Body of pancreas (tissue), 4 donors: ENCODE measurements around the gene TMCC3. TPM values are rescaled to one million over a fixed set of nuclear protein-coding genes. Genes with fewer than 3 reads are reported as not detected.
"Not testable (repeated sequence)": the region's sequence is repeated elsewhere in the genome, so short reads cannot be mapped to it uniquely, and the experiment has no call there.

Experiments
- ATAC-seq: fragments of 150-250 bp; one replicate; pipeline ENCODE4 v1.9.1; 2016
- DNase-seq, 4 donors: peaks; one replicate each; pipeline ENCODE4 v3.0.0-alpha.2; 2019
- H3K27ac ChIP-seq, 4 donors: fragments of 200-600 bp; sonication (generic); 1 replicate in 3 of 4; 2 replicates in 1 of 4; pipeline versions ENCODE4 v1.5.1 to v1.6.1; 2016 to 2019; ENCODE audit warnings: mild to moderate bottlenecking in 1 of 4, mixed read lengths in 1 of 4, moderate library complexity in 1 of 4
- H3K27me3 ChIP-seq, 2 donors: fragments of 200-600 bp; sonication (generic); one replicate each; pipeline ENCODE4 v1.6.0; 2016; ENCODE audit warnings: mild to moderate bottlenecking in 1 of 2
- H3K36me3 ChIP-seq, 2 donors: fragments of 200-600 bp; sonication (generic); replicated peaks in 1 of 2; 2 replicates each; pipeline ENCODE4 v1.5.1; 2016; ENCODE audit warnings: low read depth in 2 of 2; ENCODE audit not compliant: insufficient read depth in 1 of 2
- H3K4me1 ChIP-seq: fragments of 200-600 bp; sonication (generic); one replicate; pipeline ENCODE4 v1.6.0; 2016
- H3K4me3 ChIP-seq, 2 donors: fragments of 200-600 bp; sonication (generic); 1 replicate in 1 of 2; 2 replicates in 1 of 2; pipeline ENCODE4 v1.5.1; 2016 to 2019
- H3K9me3 ChIP-seq, 3 donors: fragments of 200-600 bp; sonication (generic); 1 replicate in 2 of 3; 2 replicates in 1 of 3; pipeline ENCODE4 v1.5.1; 2016
- CTCF ChIP-seq, 7 experiments: fragments of 450-650 bp in 4 of 7; fragments of 200-600 bp in 3 of 7; sonication (generic) in 3 of 7; IDR thresholded peaks; one replicate each; pipeline ENCODE4 v1.5.1; 2016 to 2019; ENCODE audit warnings: antibody characterized with exemption in 7 of 7
- POLR2A ChIP-seq, 3 donors: fragments of 450-650 bp; IDR thresholded peaks; one replicate each; pipeline ENCODE4 v1.6.1; 2016; ENCODE audit warnings: antibody characterized with exemption in 3 of 3, mild to moderate bottlenecking in 2 of 3
- WGBS, 2 donors: methylation state at CpG; one replicate each; pipeline ENCODE4 v1.1.5; 2017; 5-methylcytosine and 5-hydroxymethylcytosine counted together
- intact Hi-C: fragments of 100-400 bp; cut with DNase I; formaldehyde crosslinking; loops from one replicate; pipeline ENCODE4 v1.15.1; 2023
- total RNA-seq, 2 donors: library from RNA; depleted of rRNA; stranded (reverse); fragments of >200 nt; gene quantifications; one replicate each; pipeline ENCODE4 v1.1.0, GENCODE V29; 2016

Gene TMCC3
- total RNA-seq, 2 donors from 2014 or later: 1.3 to 3.6 TPM

- H3K9me3 ChIP-seq: no peaks in the 10 kb centered on the region
- TF ChIP-seq CTCF (IDR thresholded peaks at IDR 0.05) (no peak), POLR2A (IDR thresholded peaks at IDR 0.05) (no peak)
- DNase-seq: no peak
- H3K4me1 ChIP-seq: peaks cover 4% of the 10 kb centered on the region
- ATAC-seq: no peak
- H3K4me3 ChIP-seq: no peak overlapping the region
- H3K27ac ChIP-seq: no peak overlapping the region
- WGBS, 2 donors: 66 to 82% methylated on average over 5 of the region's 5 CpGs
- no peaks in the 10 kb centered on the region for H3K36me3 ChIP-seq
- no peaks in the 10 kb centered on the region for H3K27me3 ChIP-seq
- intact Hi-C loops: loop anchor here (10.0 kb wide), 1 partner anchor 214 kb away; no protein-coding TSS in a partner anchor
Measured at GRCh38 chr12:94550964-94551363, 99.4 kb downstream of the TMCC3 start.

DNA sequence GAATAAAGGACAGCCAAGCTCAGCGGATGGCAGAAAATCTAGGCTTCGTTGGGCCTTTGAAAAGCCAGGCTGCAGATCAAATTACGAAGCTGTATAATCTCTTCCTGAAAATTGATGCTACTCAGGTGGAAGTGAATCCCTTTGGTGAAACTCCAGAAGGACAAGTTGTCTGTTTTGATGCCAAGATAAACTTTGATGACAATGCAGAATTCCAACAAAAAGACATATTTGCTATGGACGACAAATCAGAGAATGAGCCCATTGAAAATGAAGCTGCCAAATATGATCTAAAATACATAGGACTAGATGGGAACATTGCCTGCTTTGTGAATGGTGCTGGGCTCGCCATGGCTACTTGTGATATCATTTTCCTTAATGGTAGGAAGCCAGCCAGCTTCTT, 101.5 kb downstream of the TMCC3 start:
- 86 to 87% methylated on average over 5 of the region's 5 CpGs for WGBS, 2 donors

GRCh38 chr12:94545935-94546771, 104.2 kb downstream of the TMCC3 start:
- Histone ChIP-seq H3K36me3 (no peaks in the 10 kb centered on the region), H3K9me3 (no peaks in the 10 kb centered on the region), H3K4me1 (no peaks in the 10 kb centered on the region), H3K27me3 (no peaks in the 10 kb centered on the region), H3K27ac (no peak overlapping the region), H3K4me3 (no peak overlapping the region)
- intact Hi-C loops: no loop called here
- 40% methylated on average over 17 of the region's 17 CpGs for WGBS, 2 donors
- TF ChIP-seq POLR2A (IDR thresholded peaks at IDR 0.05) (no peak), CTCF (IDR thresholded peaks at IDR 0.05) (peak; percentile 43 to 84 (median 67))
- peak; percentile 36 to 64 (median 53) for DNase-seq
- peak; percentile 84 for ATAC-seq

More for the DNA sequence above, 101.5 kb downstream of the TMCC3 start:
- H3K27ac ChIP-seq, H3K36me3 ChIP-seq, H3K27me3 ChIP-seq, intact Hi-C loops, H3K4me1 ChIP-seq, H3K4me3 ChIP-seq, DNase-seq, ATAC-seq, H3K9me3 ChIP-seq: not testable (repeated sequence)

DNA sequence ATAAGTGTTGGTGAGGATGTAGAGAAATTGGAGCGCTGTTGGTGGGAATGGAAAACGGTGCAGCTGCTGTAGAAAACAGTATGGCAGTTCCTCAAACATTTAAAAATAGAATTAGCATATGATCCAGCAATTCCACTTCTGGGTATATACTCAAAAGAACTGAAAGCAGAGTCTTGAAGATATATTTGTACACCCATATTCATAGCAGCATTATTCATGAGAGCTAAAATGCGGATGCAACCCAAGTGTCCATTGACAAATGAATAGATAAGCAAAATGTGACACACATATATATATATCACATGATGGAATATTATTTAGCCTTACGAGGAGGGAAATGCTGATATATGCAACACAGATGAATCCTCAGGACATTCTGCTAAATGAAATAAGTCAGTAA, 106.0 kb downstream of the TMCC3 start:
- DNase-seq (no peak), ATAC-seq (no peak)
- TF ChIP-seq POLR2A (IDR thresholded peaks at IDR 0.05) (no peak), CTCF (IDR thresholded peaks at IDR 0.05) (no peak)
- Histone ChIP-seq H3K9me3 (no peaks in the 10 kb centered on the region), H3K4me1 (no peaks in the 10 kb centered on the region), H3K36me3 (no peaks in the 10 kb centered on the region), H3K27me3 (no peaks in the 10 kb centered on the region), H3K27ac (no peak overlapping the region), H3K4me3 (no peak overlapping the region)
- intact Hi-C loops: no loop called here
- 75 to 86% methylated on average over 4 of the region's 4 CpGs for WGBS, 2 donors

- Histone ChIP-seq H3K4me1 (no peaks in the 10 kb centered on the region), H3K36me3 (no peaks in the 10 kb centered on the region), H3K9me3 (no peaks in the 10 kb centered on the region), H3K27ac (no peak overlapping the region), H3K4me3 (no peak overlapping the region), H3K27me3 (no peaks in the 10 kb centered on the region)
- no peak for ATAC-seq
- intact Hi-C loops: no loop called here
- TF ChIP-seq POLR2A (IDR thresholded peaks at IDR 0.05) (no peak), CTCF (IDR thresholded peaks at IDR 0.05) (no peak)
- no peak for DNase-seq
Measured at GRCh38 chr12:94538318-94538717, 112.0 kb downstream of the TMCC3 start.
